ENCODE data around the gene CDK2AP2.

Gene CDK2AP2

DNA sequence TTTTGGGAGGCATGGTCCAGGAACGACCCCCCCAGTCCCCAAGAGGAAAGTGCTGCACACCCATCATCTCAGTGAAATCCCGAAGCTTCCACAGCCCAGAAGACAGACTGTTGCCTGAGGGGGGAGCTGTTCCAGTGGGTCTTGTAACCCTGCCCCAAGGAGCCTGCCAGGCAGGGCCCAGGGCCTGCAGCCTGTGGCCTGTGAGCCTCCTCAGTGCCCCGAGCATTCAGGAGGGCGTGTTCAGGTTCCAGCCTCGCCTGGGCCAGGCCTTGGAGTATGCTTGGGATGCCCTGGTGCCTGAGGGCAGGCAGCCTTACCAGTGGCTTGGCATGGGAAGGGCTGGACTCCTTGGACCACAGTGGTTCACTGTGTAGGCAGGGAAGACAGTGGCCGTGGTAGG, 33.2 kb upstream of the CDK2AP2 start:
- H3K4me1 ChIP-seq (ENCODE audit: insufficient read depth, low read length), result peaks cover 6% of the 10 kb centered on the region; the same call in 1 of the 2 replicates
- H3K36me3 ChIP-seq (ENCODE audit: insufficient read depth, low read length), result no peaks in the 10 kb centered on the region
- H3K27ac ChIP-seq (ENCODE audit: low read depth, low read length), result no peak overlapping the region
- H3K4me3 ChIP-seq (ENCODE audit: low read length), result no peak overlapping the region
- H3K9me3 ChIP-seq (ENCODE audit: insufficient read depth, low read depth, low read length), result no peaks in the 10 kb centered on the region
- no peak overlapping the region for H3K9ac ChIP-seq (ENCODE audit: low read depth, low read length)
- no peaks in the 10 kb centered on the region for H3K27me3 ChIP-seq (ENCODE audit: insufficient read depth, low read length)
- 83% methylated on average over 6 of the region's 6 CpGs for WGBS

DNA sequence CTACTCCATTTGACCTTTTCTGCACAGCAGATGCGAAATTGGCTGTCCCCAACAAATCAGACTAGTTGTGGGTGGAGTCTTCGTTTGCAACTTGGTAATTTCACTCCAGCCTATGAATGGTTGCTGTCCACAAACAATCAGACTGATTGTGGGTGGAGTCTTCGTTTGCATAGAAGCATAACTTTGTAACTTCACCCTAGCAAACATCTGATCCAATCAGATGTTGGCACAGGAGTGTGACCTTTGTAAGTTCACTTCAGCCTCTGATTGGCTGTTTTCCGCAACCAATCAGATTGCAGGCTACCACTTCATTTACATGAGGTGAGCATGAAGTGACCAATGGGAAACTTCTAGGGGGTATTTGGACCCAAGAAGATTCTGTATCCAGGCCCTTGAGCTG, 31.6 kb upstream of the CDK2AP2 start:
- H3K27me3 ChIP-seq (ENCODE audit: insufficient read depth, low read length), result no peaks in the 10 kb centered on the region
- H3K4me3 ChIP-seq (ENCODE audit: low read length), result no peak overlapping the region
- peaks cover 6% of the 10 kb centered on the region; the same call in 1 of the 2 replicates for H3K4me1 ChIP-seq (ENCODE audit: insufficient read depth, low read length)
- H3K9me3 ChIP-seq (ENCODE audit: insufficient read depth, low read depth, low read length), result peaks cover 11% of the 10 kb centered on the region
- H3K36me3 ChIP-seq (ENCODE audit: insufficient read depth, low read length), result no peaks in the 10 kb centered on the region
- H3K9ac ChIP-seq (ENCODE audit: low read depth, low read length), result no peak overlapping the region
- H3K27ac ChIP-seq (ENCODE audit: low read depth, low read length), result no peak overlapping the region
- WGBS, result 91% methylated on average over 4 of the region's 4 CpGs

GRCh38 chr11:67538823-67539505, 31.0 kb upstream of the CDK2AP2 start:
- 95% methylated on average over 9 of the region's 10 CpGs for WGBS

DNA sequence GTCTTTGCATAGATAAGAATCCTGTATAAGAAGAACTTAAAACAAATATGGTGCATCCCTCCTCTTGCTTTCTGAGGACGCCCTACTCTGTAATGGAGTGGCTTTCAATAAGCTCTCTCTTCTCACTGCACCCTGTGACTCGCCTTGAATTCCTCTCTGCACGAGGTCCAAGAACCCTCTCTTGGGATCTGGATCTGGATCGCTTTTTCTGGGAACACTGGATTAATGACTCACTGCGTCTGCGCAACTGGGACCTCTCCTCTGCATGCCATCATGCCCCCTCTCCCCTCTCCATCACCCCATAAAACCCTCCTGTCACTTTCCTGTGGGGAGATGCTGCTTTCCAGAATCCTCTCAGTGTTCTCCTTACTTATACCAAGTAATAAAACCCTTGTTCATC, 30.3 kb upstream of the CDK2AP2 start:
- Histone ChIP-seq H3K27me3 (ENCODE audit: insufficient read depth, low read length) (no peaks in the 10 kb centered on the region), H3K27ac (ENCODE audit: low read depth, low read length) (no peak overlapping the region), H3K36me3 (ENCODE audit: insufficient read depth, low read length) (no peaks in the 10 kb centered on the region), H3K4me1 (ENCODE audit: insufficient read depth, low read length) (peaks cover 5% of the 10 kb centered on the region; the same call in 1 of the 2 replicates), H3K9me3 (ENCODE audit: insufficient read depth, low read depth, low read length) (peaks cover 24% of the 10 kb centered on the region), H3K9ac (ENCODE audit: low read depth, low read length) (no peak overlapping the region), H3K4me3 (ENCODE audit: low read length) (no peak overlapping the region)
- 86% methylated on average over 6 of the region's 6 CpGs for WGBS

More at GRCh38 chr11:67538823-67539505, 31.0 kb upstream of the CDK2AP2 start:
- H3K9me3 ChIP-seq (ENCODE audit: insufficient read depth, low read depth, low read length), result peaks cover 17% of the 10 kb centered on the region
- H3K4me3 ChIP-seq (ENCODE audit: low read length), result no peak overlapping the region
- no peaks in the 10 kb centered on the region for H3K27me3 ChIP-seq (ENCODE audit: insufficient read depth, low read length)
- no peak overlapping the region for H3K27ac ChIP-seq (ENCODE audit: low read depth, low read length)
- H3K9ac ChIP-seq (ENCODE audit: low read depth, low read length), result no peak overlapping the region
- H3K4me1 ChIP-seq (ENCODE audit: insufficient read depth, low read length), result peaks cover 6% of the 10 kb centered on the region; the same call in 1 of the 2 replicates
- H3K36me3 ChIP-seq (ENCODE audit: insufficient read depth, low read length), result no peaks in the 10 kb centered on the region

DNA sequence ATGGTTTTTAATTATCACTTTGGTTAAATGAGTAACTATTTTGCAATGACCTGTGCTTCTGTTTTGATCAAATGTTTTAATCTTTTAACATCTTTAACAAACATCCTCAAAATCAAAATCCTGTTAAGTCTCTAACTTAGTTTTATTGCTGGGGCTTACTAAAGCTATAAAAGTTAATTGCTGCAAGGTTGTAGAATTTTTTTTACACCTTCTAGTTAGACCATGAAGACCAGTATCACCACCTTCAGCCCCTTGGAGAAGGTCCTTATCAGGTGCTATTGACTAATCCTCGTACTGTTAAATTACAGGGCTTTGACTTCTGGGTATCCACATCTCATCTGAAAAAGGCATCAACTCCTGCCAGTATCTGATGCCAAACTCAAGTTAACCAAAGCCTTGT, 27.6 kb upstream of the CDK2AP2 start:
- Histone ChIP-seq H3K4me1 (ENCODE audit: insufficient read depth, low read length) (no peaks in the 10 kb centered on the region), H3K9ac (ENCODE audit: low read depth, low read length) (no peak overlapping the region), H3K27me3 (ENCODE audit: insufficient read depth, low read length) (no peaks in the 10 kb centered on the region), H3K9me3 (ENCODE audit: insufficient read depth, low read depth, low read length) (peaks cover 33% of the 10 kb centered on the region), H3K27ac (ENCODE audit: low read depth, low read length) (no peak overlapping the region), H3K4me3 (ENCODE audit: low read length) (no peak overlapping the region), H3K36me3 (ENCODE audit: insufficient read depth, low read length) (no peaks in the 10 kb centered on the region)
- WGBS, result 85% methylated on average over 1 of the region's 1 CpG

- H3K27ac ChIP-seq (ENCODE audit: low read depth, low read length), result no peak overlapping the region
- 34% methylated on average over 2 of the region's 4 CpGs for WGBS
- H3K36me3 ChIP-seq (ENCODE audit: insufficient read depth, low read length), result no peaks in the 10 kb centered on the region
- H3K4me3 ChIP-seq (ENCODE audit: low read length), result 0 out of 2 replicates have a peak overlapping the region, but pooled peaks have one; percentile 10
- H3K27me3 ChIP-seq (ENCODE audit: insufficient read depth, low read length), result no peaks in the 10 kb centered on the region
- H3K4me1 ChIP-seq (ENCODE audit: insufficient read depth, low read length), result no peaks in the 10 kb centered on the region
- no peak overlapping the region for H3K9ac ChIP-seq (ENCODE audit: low read depth, low read length)
- peaks cover 33% of the 10 kb centered on the region for H3K9me3 ChIP-seq (ENCODE audit: insufficient read depth, low read depth, low read length)
These were observed 26.2 kb upstream of the CDK2AP2 start for GRCh38 chr11:67534070-67534679.

DNA sequence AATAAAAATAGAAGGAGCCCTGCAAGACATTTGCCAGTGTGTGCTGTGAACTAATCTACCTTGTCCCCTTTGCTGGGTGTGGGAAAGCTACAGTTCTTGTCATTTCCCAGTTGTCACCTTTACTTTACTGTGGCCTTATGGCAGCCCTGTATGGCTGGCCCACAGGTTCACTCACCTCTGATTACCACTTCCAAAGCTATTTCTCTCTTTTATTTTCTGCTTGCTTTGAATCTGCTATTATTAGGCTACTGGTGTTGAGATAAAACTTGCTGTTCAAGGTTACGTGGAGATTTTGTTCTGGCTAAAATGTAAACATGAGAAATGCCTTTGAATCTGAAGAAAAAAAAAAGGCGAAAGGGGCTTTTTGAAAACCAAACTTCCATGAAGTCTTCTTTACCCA, 24.9 kb upstream of the CDK2AP2 start:
- Histone ChIP-seq H3K4me3 (ENCODE audit: low read length) (no peak overlapping the region), H3K9me3 (ENCODE audit: insufficient read depth, low read depth, low read length) (peaks cover 33% of the 10 kb centered on the region), H3K9ac (ENCODE audit: low read depth, low read length) (no peak overlapping the region), H3K36me3 (ENCODE audit: insufficient read depth, low read length) (no peaks in the 10 kb centered on the region), H3K4me1 (ENCODE audit: insufficient read depth, low read length) (no peaks in the 10 kb centered on the region), H3K27ac (ENCODE audit: low read depth, low read length) (no peak overlapping the region), H3K27me3 (ENCODE audit: insufficient read depth, low read length) (no peaks in the 10 kb centered on the region; the same call in 1 of the 2 replicates)
- WGBS, result 78% methylated on average over 2 of the region's 2 CpGs

DNA sequence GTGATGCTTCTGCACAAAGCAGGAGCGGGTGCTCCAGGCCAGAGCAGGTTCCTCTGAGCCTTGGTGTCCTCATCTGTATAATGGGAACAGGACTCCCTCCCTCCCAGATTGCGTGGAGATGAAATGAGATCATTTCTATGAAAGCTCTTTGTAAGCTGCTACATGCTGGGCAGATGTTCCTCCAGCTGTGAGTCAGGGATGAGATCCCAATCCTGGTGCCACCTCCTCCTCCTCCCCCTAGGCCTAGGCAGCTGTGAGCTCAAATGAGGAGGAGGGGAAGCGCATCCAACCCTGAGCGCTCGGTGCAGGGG, 22.3 kb upstream of the CDK2AP2 start:
- 87% methylated on average over 5 of the region's 5 CpGs for WGBS
- no peak overlapping the region for H3K9ac ChIP-seq (ENCODE audit: low read depth, low read length)

GRCh38 chr11:67528376-67528775, 20.4 kb upstream of the CDK2AP2 start:
- no peaks in the 10 kb centered on the region for H3K4me1 ChIP-seq (ENCODE audit: insufficient read depth, low read length)
- H3K27me3 ChIP-seq (ENCODE audit: insufficient read depth, low read length), result no peaks in the 10 kb centered on the region; the same call in 1 of the 2 replicates
- no peak overlapping the region for H3K27ac ChIP-seq (ENCODE audit: low read depth, low read length)
- H3K9ac ChIP-seq (ENCODE audit: low read depth, low read length), result no peak overlapping the region
- whole genome bisulfite sequencing, result 97% methylated on average over 4 of the region's 4 CpGs
- H3K4me3 ChIP-seq (ENCODE audit: low read length), result no peak overlapping the region
- H3K36me3 ChIP-seq (ENCODE audit: insufficient read depth, low read length), result no peaks in the 10 kb centered on the region
- peaks cover 10% of the 10 kb centered on the region for H3K9me3 ChIP-seq (ENCODE audit: insufficient read depth, low read depth, low read length)

More for the DNA sequence above, 22.3 kb upstream of the CDK2AP2 start:
- no peaks in the 10 kb centered on the region for H3K4me1 ChIP-seq (ENCODE audit: insufficient read depth, low read length)
- no peaks in the 10 kb centered on the region; the same call in 1 of the 2 replicates for H3K27me3 ChIP-seq (ENCODE audit: insufficient read depth, low read length)
- no peak overlapping the region for H3K4me3 ChIP-seq (ENCODE audit: low read length)
- H3K27ac ChIP-seq (ENCODE audit: low read depth, low read length), result no peak overlapping the region
- H3K36me3 ChIP-seq (ENCODE audit: insufficient read depth, low read length), result no peaks in the 10 kb centered on the region
- peaks cover 26% of the 10 kb centered on the region for H3K9me3 ChIP-seq (ENCODE audit: insufficient read depth, low read depth, low read length)

- H3K9ac ChIP-seq (ENCODE audit: low read depth, low read length), result no peak overlapping the region
- no peaks in the 10 kb centered on the region for H3K9me3 ChIP-seq (ENCODE audit: insufficient read depth, low read depth, low read length)
- 81% methylated on average over 5 of the region's 5 CpGs for WGBS
- H3K4me3 ChIP-seq (ENCODE audit: low read length), result no peak overlapping the region
- H3K4me1 ChIP-seq (ENCODE audit: insufficient read depth, low read length), result no peaks in the 10 kb centered on the region
- H3K27me3 ChIP-seq (ENCODE audit: insufficient read depth, low read length), result no peaks in the 10 kb centered on the region; the same call in 1 of the 2 replicates
- H3K27ac ChIP-seq (ENCODE audit: low read depth, low read length), result no peak overlapping the region
- no peaks in the 10 kb centered on the region for H3K36me3 ChIP-seq (ENCODE audit: insufficient read depth, low read length)
These were observed 17.5 kb upstream of the CDK2AP2 start for GRCh38 chr11:67525275-67525976.

DNA sequence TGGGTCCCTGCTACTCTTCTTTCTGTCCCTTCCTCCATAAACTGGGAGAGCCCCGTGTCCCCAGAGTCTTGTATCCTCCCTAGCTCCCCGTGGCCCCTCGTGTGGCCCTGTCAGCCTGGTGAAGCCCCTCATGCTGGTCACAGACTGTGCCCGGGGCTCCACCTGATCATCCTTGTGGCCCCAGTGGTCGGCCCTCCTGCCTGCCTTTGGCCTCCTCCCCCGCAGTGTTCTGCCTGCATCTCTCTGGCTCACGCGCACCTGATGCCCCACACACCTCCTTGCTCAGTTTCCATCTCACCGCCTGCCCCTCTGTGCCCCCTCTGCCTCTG, 16.5 kb upstream of the CDK2AP2 start:
- no peak overlapping the region for H3K27ac ChIP-seq (ENCODE audit: low read depth, low read length)
- H3K9ac ChIP-seq (ENCODE audit: low read depth, low read length), result no peak overlapping the region
- H3K4me3 ChIP-seq (ENCODE audit: low read length), result no peak overlapping the region
- H3K36me3 ChIP-seq (ENCODE audit: insufficient read depth, low read length), result no peaks in the 10 kb centered on the region
- 92% methylated on average over 9 of the region's 9 CpGs for WGBS
- no peaks in the 10 kb centered on the region for H3K9me3 ChIP-seq (ENCODE audit: insufficient read depth, low read depth, low read length)
- H3K4me1 ChIP-seq (ENCODE audit: insufficient read depth, low read length), result no peaks in the 10 kb centered on the region
- H3K27me3 ChIP-seq (ENCODE audit: insufficient read depth, low read length), result no peaks in the 10 kb centered on the region; the same call in 1 of the 2 replicates

Data from HUES64 (cell line).